LHCN-M2 (cell line): ENCODE measurements around the gene MVD. TPM values are rescaled to one million over a fixed set of nuclear protein-coding genes. Genes with fewer than 3 reads are reported as not detected.

Experiments used
- DNase-seq: peaks from one replicate; pipeline ENCODE4 v3.0.0-alpha.2; 2012; ENCODE audit warnings: low read depth
- total RNA-seq: library from RNA; depleted of rRNA; stranded (reverse); fragments of >200 nt; gene quantifications from 2 replicates; pipeline ENCODE4 v1.2.3, GENCODE V29; 2014

MVD gene
- total RNA-seq, 1 experiment from 2014 or later, result 31.8 TPM

GRCh38 chr16:88640498-88641247, 22.2 kb downstream of the MVD start:
- DNase-seq, result no peak

- no peak for DNase-seq
These were observed 22.8 kb downstream of the MVD start for GRCh38 chr16:88640039-88640495.

GRCh38 chr16:88639231-88640038, 23.5 kb downstream of the MVD start:
- DNase-seq, result no peak

GRCh38 chr16:88638323-88639230, 24.3 kb downstream of the MVD start, which contains the start of gene IL17C:
IL17C (plus strand) TSS chr16:88638572; CDS start chr16:88638642, 70 bp downstream.
- no peak for DNase-seq

- DNase-seq, result no peak
These were observed 26.2 kb downstream of the MVD start for GRCh38 chr16:88636488-88637265.

- DNase-seq, result no peak
These were observed 27.1 kb downstream of the MVD start for GRCh38 chr16:88635671-88636319.

- no peak for DNase-seq
These were observed 27.8 kb downstream of the MVD start for GRCh38 chr16:88634994-88635670.

GRCh38 chr16:88634141-88634993, 28.5 kb downstream of the MVD start:
- DNase-seq, result no peak

GRCh38 chr16:88633684-88634140, 29.2 kb downstream of the MVD start:
- DNase-seq, result peak; percentile 13

- no peak for DNase-seq
These were observed 30.3 kb downstream of the MVD start for GRCh38 chr16:88632587-88632930.

- no peak for DNase-seq
These were observed 30.8 kb downstream of the MVD start for GRCh38 chr16:88631920-88632586.

GRCh38 chr16:88631384-88631783, 31.5 kb downstream of the MVD start:
- no peak for DNase-seq

- no peak for DNase-seq
These were observed 31.9 kb downstream of the MVD start for GRCh38 chr16:88630941-88631340.

GRCh38 chr16:88630433-88630832, 32.5 kb downstream of the MVD start:
- DNase-seq, result no peak

GRCh38 chr16:88629835-88630234, 33.1 kb downstream of the MVD start:
- DNase-seq, result no peak

- no peak for DNase-seq
These were observed 34.3 kb downstream of the MVD start for GRCh38 chr16:88628512-88628974.

- DNase-seq, result no peak
These were observed 35.1 kb downstream of the MVD start for GRCh38 chr16:88627531-88628411.
